ENCODE data around the gene CA7.

- no peak for TF ChIP-seq CTCF (IDR thresholded peaks at IDR 0.05)
- no peak for TF ChIP-seq POLR2A (IDR thresholded peaks at IDR 0.05)
- no peak for TF ChIP-seq EP300 (IDR thresholded peaks at IDR 0.05)
Measured at GRCh38 chr16:66801320-66802105, 42.7 kb upstream of the CA7 start, which contains the start of gene TERB1.

Data from tibial nerve (tissue), 4 donors.